NB4 (cell line): Measurements from ENCODE around the gene KLRK1.

ENCODE experiments used
- DNase-seq: peaks from one replicate; pipeline ENCODE4 v3.0.0; 2010; ENCODE audit warnings: low read depth
- H3K4me3 ChIP-seq: one replicate; pipeline ENCODE4 v1.5.1; 2011; ENCODE audit warnings: mild to moderate bottlenecking, low read depth, low read length, moderate library complexity
- MYC ChIP-seq: IDR thresholded peaks from 2 replicates; pipeline ENCODE4 v1.6.1; 2011; ENCODE audit warnings: low read depth, low read length
- POLR2A ChIP-seq: IDR thresholded peaks from 2 replicates; pipeline ENCODE4 v1.6.1; 2011; ENCODE audit warnings: mild to moderate bottlenecking; ENCODE audit not compliant: insufficient read length; ENCODE audit errors: extremely low read depth
- TF ChIP-seq, protein P1 (sequence below): IDR thresholded peaks from 2 replicates; pipeline ENCODE4 v1.6.1; 2011; ENCODE audit warnings: low read depth, low read length
- TF ChIP-seq, protein P2 (sequence below): IDR thresholded peaks from one replicate; pipeline ENCODE4 v1.5.1; 2012; ENCODE audit warnings: low read depth, low read length

The KLRK1 gene

DNA sequence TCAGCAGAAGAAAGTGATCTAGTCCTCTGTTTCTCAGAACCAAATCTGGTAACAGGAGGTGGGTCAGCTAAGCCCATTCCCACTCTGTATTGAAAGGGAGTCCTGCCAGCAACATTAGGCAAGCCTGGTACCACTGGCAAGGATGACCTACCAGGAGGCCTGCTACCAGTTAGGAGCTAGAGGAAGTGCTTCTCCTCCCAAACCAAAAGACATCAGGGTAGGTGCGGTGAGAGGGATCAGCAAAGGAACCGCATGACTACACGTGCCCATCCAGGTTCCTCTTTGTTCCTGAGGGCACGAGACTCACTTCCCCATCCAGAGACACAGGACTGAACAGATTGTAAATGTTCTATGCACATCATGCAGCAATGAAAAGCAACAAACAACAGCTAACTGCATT lies 16.9 kb upstream of the KLRK1 start:
- TF ChIP-seq POLR2A (no peak), MYC (peak; percentile 45; the same call in 1 of the 2 replicates)
- TF ChIP-seq, protein P1, sequence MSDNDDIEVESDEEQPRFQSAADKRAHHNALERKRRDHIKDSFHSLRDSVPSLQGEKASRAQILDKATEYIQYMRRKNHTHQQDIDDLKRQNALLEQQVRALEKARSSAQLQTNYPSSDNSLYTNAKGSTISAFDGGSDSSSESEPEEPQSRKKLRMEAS = peak; percentile 65
- TF ChIP-seq, protein P2, sequence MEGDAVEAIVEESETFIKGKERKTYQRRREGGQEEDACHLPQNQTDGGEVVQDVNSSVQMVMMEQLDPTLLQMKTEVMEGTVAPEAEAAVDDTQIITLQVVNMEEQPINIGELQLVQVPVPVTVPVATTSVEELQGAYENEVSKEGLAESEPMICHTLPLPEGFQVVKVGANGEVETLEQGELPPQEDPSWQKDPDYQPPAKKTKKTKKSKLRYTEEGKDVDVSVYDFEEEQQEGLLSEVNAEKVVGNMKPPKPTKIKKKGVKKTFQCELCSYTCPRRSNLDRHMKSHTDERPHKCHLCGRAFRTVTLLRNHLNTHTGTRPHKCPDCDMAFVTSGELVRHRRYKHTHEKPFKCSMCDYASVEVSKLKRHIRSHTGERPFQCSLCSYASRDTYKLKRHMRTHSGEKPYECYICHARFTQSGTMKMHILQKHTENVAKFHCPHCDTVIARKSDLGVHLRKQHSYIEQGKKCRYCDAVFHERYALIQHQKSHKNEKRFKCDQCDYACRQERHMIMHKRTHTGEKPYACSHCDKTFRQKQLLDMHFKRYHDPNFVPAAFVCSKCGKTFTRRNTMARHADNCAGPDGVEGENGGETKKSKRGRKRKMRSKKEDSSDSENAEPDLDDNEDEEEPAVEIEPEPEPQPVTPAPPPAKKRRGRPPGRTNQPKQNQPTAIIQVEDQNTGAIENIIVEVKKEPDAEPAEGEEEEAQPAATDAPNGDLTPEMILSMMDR = no peak
- DNase-seq = peak; percentile 46
- no peak overlapping the region for H3K4me3 ChIP-seq

GRCh38 chr12:10405294-10405693 lies 15.5 kb upstream of the KLRK1 start:
- no peak for DNase-seq
- no peak overlapping the region for H3K4me3 ChIP-seq
- TF ChIP-seq, protein P1 = no peak
- TF ChIP-seq, protein P2 = no peak
- TF ChIP-seq MYC = no peak
- TF ChIP-seq POLR2A = no peak

- DNase-seq = no peak
- no peak overlapping the region for H3K4me3 ChIP-seq
- TF ChIP-seq, protein P1 = no peak
- TF ChIP-seq, protein P2 = no peak
- TF ChIP-seq POLR2A = no peak
Measured at GRCh38 chr12:10404798-10405197, 15.0 kb upstream of the KLRK1 start.

- H3K4me3 ChIP-seq = no peak overlapping the region
- TF ChIP-seq MYC = no peak
- TF ChIP-seq, protein P2 = no peak
- TF ChIP-seq, protein P1 = no peak
- no peak for TF ChIP-seq POLR2A
- no peak for DNase-seq
Measured at GRCh38 chr12:10400829-10401228, 11.0 kb upstream of the KLRK1 start.

GRCh38 chr12:10398168-10398567 lies 8.3 kb upstream of the KLRK1 start:
- TF ChIP-seq MYC (no peak), POLR2A (no peak)
- TF ChIP-seq, protein P1 = no peak
- TF ChIP-seq, protein P2 = no peak
- DNase-seq = no peak
- peak overlapping the region; percentile 69 for H3K4me3 ChIP-seq

GRCh38 chr12:10397296-10397695 lies 7.5 kb upstream of the KLRK1 start:
- DNase-seq = peak; percentile 70
- TF ChIP-seq MYC = no peak
- TF ChIP-seq, protein P1 = no peak
- TF ChIP-seq, protein P2 = no peak
- no peak for TF ChIP-seq POLR2A
- peak overlapping the region; percentile 69 for H3K4me3 ChIP-seq

- peak; percentile 33 for DNase-seq
- H3K4me3 ChIP-seq = peak overlapping the region; percentile 69
Measured at GRCh38 chr12:10396176-10396575, 6.3 kb upstream of the KLRK1 start.
